HG03025 (cell line): ENCODE data around the gene DLX1.
"Not testable (repeated sequence)": the region's sequence is repeated elsewhere in the genome, so short reads cannot be mapped to it uniquely, and the experiment has no call there.

Source experiments
- ATAC-seq: cut with Tn5 transposase; IDR thresholded peaks from one replicate; pipeline ENCODE4 v1.9.1; 2021; ENCODE audit warnings: mild to moderate bottlenecking, moderate library complexity; ENCODE audit not compliant: unreplicated experiment, low FRiP score

The DLX1 gene

DNA sequence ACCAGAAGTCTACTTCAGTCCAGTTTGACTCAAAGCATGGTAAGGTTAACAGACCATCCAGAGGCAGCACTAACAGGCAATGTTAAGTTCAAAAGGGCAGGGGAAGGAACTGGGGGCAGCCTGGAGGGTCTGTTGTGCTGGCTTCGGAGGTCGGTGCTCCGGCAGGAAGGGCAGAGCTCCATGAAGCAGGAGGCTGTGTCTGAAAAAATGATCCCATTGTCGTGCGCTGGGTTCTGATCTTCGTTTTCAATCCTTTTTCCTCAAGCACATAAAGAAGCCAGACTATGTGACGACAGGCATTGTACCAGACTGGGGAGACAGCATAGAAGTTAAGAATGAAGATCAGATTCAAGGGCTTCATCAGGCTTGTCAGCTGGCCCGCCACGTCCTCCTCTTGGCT lies 21.9 kb upstream of the DLX1 start:
- ATAC-seq, result no peak

DNA sequence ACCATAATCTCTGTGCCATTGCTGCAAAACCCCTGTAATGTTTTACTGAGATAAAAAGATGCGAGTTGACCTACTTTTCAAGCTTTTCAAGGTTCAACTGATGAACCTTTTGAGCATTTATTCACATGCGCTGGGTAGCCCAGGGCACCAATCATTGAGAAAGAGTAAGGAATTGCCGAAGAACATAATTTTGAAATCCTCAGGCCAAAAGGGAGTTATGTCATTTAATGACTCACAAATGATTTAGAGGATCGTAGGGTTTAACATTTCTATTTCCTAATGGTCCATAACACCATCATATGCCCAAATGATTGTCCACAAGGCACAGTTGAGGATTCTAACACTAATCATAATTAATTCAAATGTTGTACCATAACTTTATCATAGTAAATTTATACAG lies 20.2 kb upstream of the DLX1 start:
- no peak for ATAC-seq

- ATAC-seq, result no peak
Measured at GRCh38 chr2:172066394-172066886, 18.9 kb upstream of the DLX1 start.

DNA sequence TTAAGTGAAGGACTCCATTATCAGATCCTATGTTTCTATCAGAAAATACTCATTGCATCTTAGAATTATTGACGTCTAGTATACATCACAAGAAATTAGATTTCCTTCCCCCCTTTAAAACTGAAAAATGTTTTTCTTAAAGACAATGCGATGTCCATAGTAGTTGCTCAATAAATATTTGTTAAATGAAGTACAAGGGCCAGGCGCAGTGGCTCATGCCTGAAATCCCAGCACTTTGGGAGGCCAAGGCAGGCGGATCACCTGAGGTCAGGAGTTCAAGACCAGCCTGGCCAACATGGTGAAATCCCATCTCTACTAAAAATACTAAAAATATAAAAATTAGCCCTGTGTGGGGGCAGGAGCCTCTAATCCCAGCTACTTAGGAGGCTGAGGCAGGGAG lies 17.4 kb upstream of the DLX1 start:
- ATAC-seq, result not testable (repeated sequence)

- ATAC-seq, result no peak
Measured at GRCh38 chr2:172070936-172071335, 14.4 kb upstream of the DLX1 start.

GRCh38 chr2:172072303-172072702 lies 13.0 kb upstream of the DLX1 start:
- ATAC-seq, result no peak

GRCh38 chr2:172072706-172073105 lies 12.6 kb upstream of the DLX1 start:
- no peak for ATAC-seq

DNA sequence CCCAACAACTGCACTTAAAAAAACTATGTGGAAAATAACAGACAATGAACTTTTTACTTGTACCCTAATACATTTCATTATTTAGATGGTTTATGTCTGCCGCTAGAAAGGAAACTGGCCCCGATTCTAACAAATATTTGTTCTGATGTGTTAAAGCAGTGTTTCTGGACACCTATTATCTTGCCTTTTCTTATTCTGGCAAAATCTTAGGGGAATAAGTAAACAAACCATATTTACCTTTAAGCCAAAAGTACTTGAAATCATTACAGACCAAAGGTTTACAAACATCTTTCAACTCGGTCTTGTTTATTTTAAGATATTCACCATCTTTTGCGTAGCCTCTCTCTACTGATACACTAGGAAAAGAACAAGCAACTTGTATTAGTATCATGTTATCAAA lies 11.8 kb upstream of the DLX1 start:
- no peak for ATAC-seq

- no peak for ATAC-seq
Measured at GRCh38 chr2:172074254-172074653, 11.1 kb upstream of the DLX1 start.

DNA sequence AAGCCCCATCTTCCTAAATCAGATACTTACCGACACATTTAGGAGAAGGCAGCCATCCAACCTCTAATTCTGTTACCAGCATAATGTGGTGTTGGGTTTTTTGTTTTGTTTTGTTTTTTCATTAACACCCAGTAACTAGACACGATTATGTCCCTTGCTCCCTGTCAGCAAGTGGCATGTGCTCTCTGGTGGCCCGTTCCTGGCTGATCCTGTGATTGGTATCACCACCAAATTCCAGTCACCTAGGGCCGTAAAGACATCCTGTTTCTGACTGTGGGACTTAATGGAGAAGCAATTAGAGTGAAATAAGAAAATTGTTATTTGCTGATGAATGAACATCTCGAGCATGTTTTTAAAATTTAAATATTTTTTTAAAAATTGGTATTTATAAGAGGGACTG lies 5.9 kb upstream of the DLX1 start:
- ATAC-seq, result no peak

GRCh38 chr2:172079838-172080640 lies 5.3 kb upstream of the DLX1 start:
- ATAC-seq, result no peak

GRCh38 chr2:172080641-172081220 lies 4.6 kb upstream of the DLX1 start:
- ATAC-seq, result no peak

DNA sequence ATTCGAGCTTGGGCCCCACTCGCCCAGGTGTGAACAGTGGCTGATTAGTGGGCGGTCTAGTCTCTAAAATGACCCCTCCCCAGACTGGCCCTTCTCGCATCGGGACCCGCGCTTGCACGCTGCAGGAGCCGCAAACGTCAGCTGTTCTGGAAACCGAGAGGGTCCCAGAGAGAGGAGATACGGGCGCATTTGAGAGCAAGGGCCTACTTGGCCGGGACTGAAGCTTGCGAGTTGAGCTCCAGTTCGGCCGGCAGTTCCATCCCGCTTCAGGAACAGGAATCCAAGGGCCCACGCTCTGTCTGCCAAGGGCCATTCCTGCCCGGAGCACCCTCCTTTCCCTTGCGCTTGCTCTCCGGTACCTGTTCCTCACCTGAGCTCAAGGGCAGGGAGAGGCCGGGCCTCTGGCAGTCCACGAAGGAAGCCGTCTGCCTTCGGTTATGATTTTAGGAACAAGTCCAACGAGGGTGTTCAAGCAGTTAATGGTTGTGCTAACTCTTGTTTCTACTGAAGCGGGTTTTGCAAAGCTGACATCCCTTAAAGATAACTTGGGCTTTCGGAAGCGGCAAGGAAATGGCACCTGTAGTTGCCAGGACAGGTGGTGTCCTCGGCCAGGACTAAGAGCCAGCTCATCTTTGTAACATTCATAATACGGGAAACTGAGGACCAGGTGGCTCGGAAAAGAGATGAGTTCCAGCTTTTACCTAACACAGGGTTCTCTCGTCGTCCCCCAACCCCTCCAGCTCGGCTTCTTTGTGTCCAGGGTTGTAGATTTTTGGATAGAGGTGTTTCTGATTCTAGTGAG lies 3.9 kb upstream of the DLX1 start:
- ATAC-seq, result no peak

DNA sequence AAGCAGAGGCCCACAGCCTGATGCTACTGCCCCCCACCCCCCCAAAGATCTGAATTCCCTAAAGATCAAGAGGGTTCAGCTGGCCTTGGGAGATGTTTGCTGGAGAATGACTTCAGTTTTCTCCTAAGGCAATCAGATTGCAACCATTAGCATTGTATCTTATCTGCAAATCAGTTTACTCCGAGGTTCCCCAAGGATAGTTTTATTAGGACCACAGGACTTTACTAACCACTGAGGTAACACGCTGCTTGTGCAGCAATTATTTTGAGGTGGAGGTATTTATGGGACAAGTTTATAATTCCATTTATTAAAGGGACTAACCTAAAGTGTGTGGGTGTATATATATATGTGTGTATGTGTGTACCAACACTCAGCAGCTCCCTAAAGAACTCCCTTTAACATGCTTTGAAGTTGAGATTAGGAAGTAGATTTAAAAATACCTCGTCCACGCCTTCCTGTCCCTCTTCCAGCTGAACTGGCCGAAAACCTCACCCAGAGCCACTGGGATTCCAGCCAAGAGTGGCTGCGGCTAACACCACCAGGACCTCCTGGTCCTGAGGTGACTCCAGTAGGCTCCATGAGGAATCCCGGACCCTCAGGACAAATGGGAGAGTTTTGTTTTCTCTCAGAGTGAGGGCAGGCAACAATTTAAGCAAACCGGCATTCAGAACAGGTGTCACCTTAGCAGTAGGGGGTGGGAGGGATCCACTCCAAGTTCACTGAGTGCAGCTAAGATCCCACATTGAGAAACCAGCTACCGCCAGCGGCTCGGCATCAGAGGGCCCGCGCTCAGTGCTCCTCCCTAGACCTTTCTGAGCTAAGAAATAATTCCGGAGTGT lies 3.0 kb upstream of the DLX1 start:
- ATAC-seq, result no peak

DNA sequence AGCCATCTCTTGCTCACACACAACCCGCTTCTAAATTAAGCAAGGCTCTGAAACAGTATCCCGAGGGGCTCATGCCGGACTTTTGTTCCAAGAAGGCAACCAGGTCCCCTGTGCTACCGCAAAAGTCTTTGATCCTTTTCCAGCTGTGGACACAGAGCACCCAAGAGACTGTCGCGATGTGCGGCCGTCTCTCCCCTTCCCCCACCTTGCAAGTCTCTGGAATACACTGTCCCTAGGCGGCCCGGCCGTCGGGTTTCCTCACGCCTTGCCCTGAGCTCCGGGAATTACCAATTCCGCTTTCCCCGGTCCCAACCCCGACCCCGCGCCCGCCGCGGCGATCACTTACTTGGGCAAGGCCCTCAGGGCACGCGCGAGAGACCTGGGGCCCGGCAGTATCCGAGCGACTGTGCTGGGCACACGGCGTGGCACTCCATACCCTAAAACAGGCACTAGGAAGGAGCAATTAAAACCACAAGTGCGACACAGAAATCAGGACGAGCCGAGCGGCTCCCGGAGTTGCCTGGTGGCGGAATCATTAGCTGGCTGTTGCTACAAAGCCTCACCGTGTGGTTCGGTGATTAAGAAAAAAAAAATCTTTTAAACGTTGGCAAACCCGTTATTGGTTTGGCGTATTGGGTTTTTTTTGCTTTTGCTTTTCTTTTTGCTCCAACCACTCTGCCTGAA lies 2.2 kb upstream of the DLX1 start:
- ATAC-seq, result no peak

DNA sequence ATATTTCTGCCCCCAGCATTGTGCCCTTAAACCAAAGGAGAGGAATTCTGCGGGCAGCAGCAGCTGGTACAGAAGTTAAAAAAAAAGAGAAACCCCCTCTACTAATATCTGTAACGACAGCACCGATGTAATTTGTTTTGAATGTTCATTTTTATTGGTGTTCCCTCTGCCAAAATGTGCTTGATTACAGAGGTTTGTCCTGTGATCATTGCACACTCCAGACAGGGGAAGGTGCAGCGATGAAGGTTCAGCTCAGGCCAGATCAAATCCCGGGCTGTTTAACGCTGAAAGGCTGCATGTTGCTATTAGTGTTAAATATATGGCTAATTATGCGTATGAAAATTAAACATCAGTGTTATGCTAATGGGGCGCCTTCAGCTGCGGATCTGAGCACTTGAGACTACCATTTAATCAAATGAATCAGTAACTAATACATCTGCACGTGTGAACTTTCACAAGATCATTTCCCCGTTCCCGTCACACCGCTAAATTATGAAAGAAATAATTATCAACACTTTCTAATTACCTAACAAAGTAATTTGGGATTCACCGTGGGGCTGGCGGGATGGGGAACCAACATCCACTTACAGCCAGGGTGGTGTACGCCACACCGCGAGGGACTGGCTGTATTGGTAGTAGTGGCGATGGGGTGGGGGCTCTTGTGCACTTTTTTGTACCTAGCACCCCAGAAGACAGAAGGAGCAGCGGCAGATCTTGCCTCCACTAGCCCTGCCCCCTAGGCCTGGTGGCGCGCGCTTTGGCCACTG lies 1.5 kb upstream of the DLX1 start:
- no peak for ATAC-seq

DNA sequence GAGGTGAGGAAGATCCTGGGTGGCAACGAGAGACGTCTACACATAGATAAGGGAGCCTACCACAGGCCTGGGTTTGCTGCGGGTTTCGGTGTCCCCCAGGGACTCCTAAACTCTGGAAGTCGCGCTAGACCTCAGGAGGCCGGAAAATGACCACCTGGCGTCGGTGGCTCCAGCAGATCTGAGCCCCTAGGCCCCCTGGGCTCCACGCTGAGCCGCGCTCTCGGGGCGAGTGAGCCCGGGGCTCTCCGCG lies 987 bp upstream of the DLX1 start:
- ATAC-seq, result no peak

DNA sequence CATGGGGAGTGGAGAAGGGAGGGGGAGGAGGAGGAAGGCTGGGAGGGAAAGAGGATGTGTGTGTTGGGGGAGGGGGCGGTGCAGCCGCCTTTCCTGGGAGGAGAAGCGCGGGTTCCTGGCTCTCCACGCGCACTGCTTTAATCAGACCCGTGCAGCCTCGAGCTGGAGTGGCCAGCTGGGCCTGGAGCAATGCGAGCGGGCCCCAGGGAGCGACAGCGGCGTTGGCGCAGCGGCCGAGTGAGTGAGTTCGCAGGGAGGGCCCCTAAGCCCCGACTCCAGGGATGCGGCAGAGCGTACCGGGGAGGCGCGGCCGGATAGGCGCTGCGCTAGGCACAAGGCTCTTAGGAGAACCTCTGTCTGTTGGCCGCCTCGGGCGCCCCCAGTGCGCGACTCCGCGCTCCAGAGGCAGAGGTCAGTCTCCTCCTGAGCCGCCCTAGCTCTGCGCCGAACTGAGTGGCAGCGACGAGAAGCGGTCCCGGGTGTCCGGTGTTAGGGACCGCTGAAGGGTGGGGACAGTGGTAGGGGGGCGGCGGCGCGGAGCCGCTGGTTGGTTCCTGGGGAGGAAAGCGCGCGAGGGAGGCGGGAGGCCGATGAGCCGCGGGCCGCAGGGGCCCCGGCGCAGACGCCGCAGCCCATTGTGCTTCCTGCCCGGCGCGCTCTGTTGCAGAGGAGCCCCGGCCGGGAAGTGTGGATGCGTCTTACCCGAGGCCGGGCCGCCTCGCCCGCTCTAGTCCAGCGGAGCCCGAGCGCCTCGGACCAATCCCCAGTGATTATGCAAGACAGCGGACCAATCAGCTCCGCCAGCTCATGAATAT lies 455 bp upstream of the DLX1 start:
- ATAC-seq, result peak; percentile 93
